Neural progenitor cell (in vitro differentiated cells): ENCODE data around the gene MROH2A. TPM values are rescaled to one million over a fixed set of nuclear protein-coding genes. Genes with fewer than 3 reads are reported as not detected.

ENCODE experiments used
- DNase-seq: peaks from one replicate; pipeline ENCODE4 v3.0.0-alpha.2; 2016; ENCODE audit warnings: low spot score
- H2AFZ ChIP-seq: fragments of 200-600 bp; sonication (generic); replicated peaks from 2 replicates; pipeline ENCODE4 v1.6.1; 2016; ENCODE audit warnings: antibody characterized with exemption
- H3F3A ChIP-seq: fragments of 200-600 bp; sonication (generic); 2 replicates; pipeline ENCODE4 v1.6.1; 2016; ENCODE audit warnings: antibody characterized with exemption, low read depth
- H3K27ac ChIP-seq: fragments of 200-600 bp; sonication (generic); 2 replicates; pipeline ENCODE4 v1.5.1; 2016; ENCODE audit warnings: mild to moderate bottlenecking
- H3K27me3 ChIP-seq: fragments of 200-600 bp; sonication (generic); 2 replicates; pipeline ENCODE4 v1.6.1; 2016; ENCODE audit warnings: mild to moderate bottlenecking, moderate library complexity
- H3K36me3 ChIP-seq: fragments of 200-600 bp; sonication (generic); 2 replicates; pipeline ENCODE4 v1.5.1; 2016
- H3K4me1 ChIP-seq: fragments of 200-600 bp; sonication (generic); 2 replicates; pipeline ENCODE4 v1.6.1; 2016; ENCODE audit warnings: mixed run types
- H3K4me2 ChIP-seq: fragments of 200-600 bp; sonication (generic); 2 replicates; pipeline ENCODE4 v1.6.1; 2016
- H3K4me3 ChIP-seq: fragments of 200-600 bp; sonication (generic); 2 replicates; pipeline ENCODE4 v1.5.1; 2016
- H3K79me2 ChIP-seq: fragments of 200-600 bp; sonication (generic); 2 replicates; pipeline ENCODE4 v1.6.1; 2016; ENCODE audit warnings: low read depth
- H3K9ac ChIP-seq: fragments of 200-600 bp; sonication (generic); 2 replicates; pipeline ENCODE4 v1.6.1; 2016
- H3K9me3 ChIP-seq: fragments of 200-600 bp; sonication (generic); 2 replicates; pipeline ENCODE4 v1.5.1; 2016; ENCODE audit warnings: low read depth
- H4K20me1 ChIP-seq: fragments of 200-600 bp; sonication (generic); 2 replicates; pipeline ENCODE4 v1.6.1; 2016; ENCODE audit warnings: low read depth
- H3K27ac Mint-ChIP-seq: 3 replicates; pipeline ENCODE4 v1.8.0; 2021; ENCODE audit warnings: mixed read lengths
- H3K27me3 Mint-ChIP-seq: 2 replicates; pipeline ENCODE4 v1.8.0; 2022; ENCODE audit warnings: low read depth, mild to moderate bottlenecking, inconsistent platforms, moderate library complexity, mixed read lengths; ENCODE audit not compliant: insufficient read depth
- H3K36me3 Mint-ChIP-seq: 3 replicates; pipeline ENCODE4 v1.8.0; 2021; ENCODE audit warnings: mixed read lengths
- H3K4me1 Mint-ChIP-seq: 3 replicates; pipeline ENCODE4 v1.8.0; 2021; ENCODE audit warnings: mixed read lengths
- H3K4me3 Mint-ChIP-seq: 3 replicates; pipeline ENCODE4 v1.8.0; 2021; ENCODE audit warnings: mild to moderate bottlenecking, moderate library complexity, mixed read lengths
- H3K9me3 Mint-ChIP-seq: 3 replicates; pipeline ENCODE4 v1.8.0; 2020; ENCODE audit warnings: mixed read lengths
- CTCF ChIP-seq: fragments of 200-600 bp; sonication (generic); IDR thresholded peaks from 2 replicates; pipeline ENCODE4 v1.5.1; 2017; ENCODE audit warnings: antibody characterized with exemption, mild to moderate bottlenecking
- EZH2 ChIP-seq: fragments of 200-600 bp; sonication (generic); IDR thresholded peaks from 2 replicates; pipeline ENCODE4 v1.6.1; 2017; ENCODE audit warnings: antibody characterized with exemption, mild to moderate bottlenecking, moderate library complexity
- EZH2phosphoT487 ChIP-seq: fragments of 200-600 bp; sonication (generic); IDR thresholded peaks from 2 replicates; pipeline ENCODE4 v1.6.1; 2017; ENCODE audit warnings: antibody characterized with exemption
- total RNA-seq: library from RNA; depleted of rRNA; stranded (reverse); fragments of >200 nt; gene quantifications from 2 replicates; pipeline ENCODE4 v1.2.3, GENCODE V29; 2015; ENCODE audit warnings: low replicate concordance

The MROH2A gene
- total RNA-seq, 1 donor from 2014 or later, result not detected

GRCh38 chr2:233791151-233791882, 13.2 kb downstream of the MROH2A start:
- TF ChIP-seq EZH2phosphoT487, result no peak
- TF ChIP-seq EZH2, result no peak
- TF ChIP-seq CTCF, result no peak
- Mint-ChIP-seq H3K27me3 (peaks cover 8% of the 10 kb centered on the region), H3K4me1 (peaks cover 2% of the 10 kb centered on the region), H3K9me3 (peaks cover 4% of the 10 kb centered on the region), H3K36me3 (no peaks in the 10 kb centered on the region), H3K27ac (peak overlapping the region; percentile 31), H3K4me3 (no peak overlapping the region)
- H3K36me3 ChIP-seq, result no peaks in the 10 kb centered on the region
- H3K27me3 ChIP-seq, result no peaks in the 10 kb centered on the region
- H3K9me3 ChIP-seq, result no peaks in the 10 kb centered on the region
- no peak for DNase-seq
- no peak overlapping the region for H3K9ac ChIP-seq
- no peak overlapping the region for H2AFZ ChIP-seq
- no peaks in the 10 kb centered on the region for H4K20me1 ChIP-seq
- no peak overlapping the region for H3K4me2 ChIP-seq
- H3K27ac ChIP-seq, result no peak overlapping the region
- no peaks in the 10 kb centered on the region for H3K79me2 ChIP-seq
- peaks cover 3% of the 10 kb centered on the region for H3F3A ChIP-seq
- H3K4me1 ChIP-seq, result no peaks in the 10 kb centered on the region
- H3K4me3 ChIP-seq, result no peak overlapping the region

- H3K9me3 ChIP-seq, result no peaks in the 10 kb centered on the region
- Mint-ChIP-seq H3K36me3 (no peaks in the 10 kb centered on the region), H3K27ac (peak overlapping the region; percentile 31), H3K9me3 (peaks cover 4% of the 10 kb centered on the region), H3K27me3 (peaks cover 8% of the 10 kb centered on the region), H3K4me3 (no peak overlapping the region), H3K4me1 (peaks cover 2% of the 10 kb centered on the region)
- H3K4me1 ChIP-seq, result no peaks in the 10 kb centered on the region
- no peaks in the 10 kb centered on the region for H3K79me2 ChIP-seq
- no peak overlapping the region for H2AFZ ChIP-seq
- H3K4me3 ChIP-seq, result no peak overlapping the region
- DNase-seq, result no peak
- H3K9ac ChIP-seq, result no peak overlapping the region
- H3K27ac ChIP-seq, result no peak overlapping the region
- no peaks in the 10 kb centered on the region for H3K36me3 ChIP-seq
- H3F3A ChIP-seq, result peaks cover 3% of the 10 kb centered on the region
- no peaks in the 10 kb centered on the region for H4K20me1 ChIP-seq
- no peak for TF ChIP-seq EZH2phosphoT487
- no peak for TF ChIP-seq EZH2
- TF ChIP-seq CTCF, result no peak
- H3K4me2 ChIP-seq, result no peak overlapping the region
- H3K27me3 ChIP-seq, result no peaks in the 10 kb centered on the region
These were observed 13.8 kb downstream of the MROH2A start for GRCh38 chr2:233791883-233792329.

- no peak overlapping the region for H3K9ac ChIP-seq
- H3K79me2 ChIP-seq, result no peaks in the 10 kb centered on the region
These were observed 14.6 kb downstream of the MROH2A start for GRCh38 chr2:233792720-233793119.

More at GRCh38 chr2:233792720-233793119, 14.6 kb downstream of the MROH2A start:
- peaks cover 4% of the 10 kb centered on the region for H3K9me3 Mint-ChIP-seq
- no peaks in the 10 kb centered on the region for H3K9me3 ChIP-seq
- peaks cover 2% of the 10 kb centered on the region for H3K4me1 Mint-ChIP-seq
- H3K36me3 ChIP-seq, result no peaks in the 10 kb centered on the region
- H3K4me1 ChIP-seq, result no peaks in the 10 kb centered on the region
- no peaks in the 10 kb centered on the region for H3K27me3 ChIP-seq
- no peak overlapping the region for H3K4me2 ChIP-seq
- no peak overlapping the region for H2AFZ ChIP-seq
- H4K20me1 ChIP-seq, result no peaks in the 10 kb centered on the region
- H3K27ac ChIP-seq, result no peak overlapping the region
- H3K27ac Mint-ChIP-seq, result peak overlapping the region; percentile 37
- peaks cover 3% of the 10 kb centered on the region for H3F3A ChIP-seq
- no peak for DNase-seq
- no peaks in the 10 kb centered on the region for H3K36me3 Mint-ChIP-seq
- no peak overlapping the region for H3K4me3 Mint-ChIP-seq
- peaks cover 8% of the 10 kb centered on the region for H3K27me3 Mint-ChIP-seq
- TF ChIP-seq EZH2, result no peak
- no peak overlapping the region for H3K4me3 ChIP-seq
